ENCODE measurements around the gene GP5.

DNA sequence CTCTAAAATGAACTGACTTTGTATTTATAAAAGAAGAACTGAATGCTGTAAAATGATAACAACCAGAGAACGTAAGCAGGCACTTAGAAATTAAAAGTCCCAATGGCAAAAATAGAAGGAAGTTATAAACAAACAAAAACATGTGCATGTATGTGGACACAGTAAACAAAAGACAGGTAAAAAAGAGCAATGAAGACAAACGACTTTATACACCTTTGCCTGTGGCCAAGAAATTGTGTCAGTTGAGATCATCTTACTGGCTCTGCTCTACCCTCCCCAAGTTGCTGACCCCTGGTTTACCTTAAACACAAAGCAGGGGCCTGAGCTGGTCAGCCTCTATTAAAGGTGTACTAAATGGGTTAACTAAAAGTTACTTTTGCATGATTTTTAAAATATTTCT lies 41.7 kb upstream of the GP5 start:
- no peak for TF ChIP-seq POLR2A (IDR thresholded peaks at IDR 0.05; ENCODE audit: low read depth, low read length)
- no peak for TF ChIP-seq POLR2AphosphoS5 (IDR thresholded peaks at IDR 0.05; ENCODE audit: low read depth, low read length)
- TF ChIP-seq TAF1 (IDR thresholded peaks at IDR 0.05; ENCODE audit: low read depth, low read length), result no peak
- TF ChIP-seq PAX5 (IDR thresholded peaks at IDR 0.05; ENCODE audit: insufficient read depth, low read length, severe bottlenecking), result no peak
- no peak for TF ChIP-seq POU2F2 (IDR thresholded peaks at IDR 0.05; ENCODE audit: low read depth, low read length)

Measured in GM12891 (cell line).